K562 (cell line): ENCODE results near the gene CEND1. TPM values are rescaled to one million over a fixed set of nuclear protein-coding genes. Genes with fewer than 3 reads are reported as not detected.

Experiments
- ATAC-seq: fragments of 200-7000 bp; cut with Tn5 transposase; 3 replicates; pipeline ENCODE4 v1.9.1; 2020; ENCODE audit warnings: moderate library complexity
- BruUV-seq: library from RNA; stranded (reverse); fragments of 400-500 nt; replicated peaks from 2 replicates; lab custom pipeline; 2021; lab: Mats Ljungman, UMichigan
- CTCF ChIA-PET: fragments of 300-600 bp; formaldehyde crosslinking; extraction: SDS; loops from one replicate; lab custom pipeline; 2021; ENCODE audit warnings: low intra/inter-chr PET ratio; lab: Yijun Ruan, JAX
- POLR2A ChIA-PET: fragments of 300-600, 350-650 bp; sonication (Branson Sonifier 250); formaldehyde crosslinking; extraction: SDS; loops from one replicate; lab custom pipeline; 2021; ENCODE audit warnings: antibody characterized with exemption, inconsistent platforms; lab: Yijun Ruan, JAX
- DNase-seq, 4 experiments: peaks; one replicate each; pipeline versions ENCODE4 v3.0.0 to v3.0.0-alpha.2; 2011 to 2018; ENCODE audit warnings: low spot score in 3 of 4, mixed read lengths in 3 of 4; ENCODE audit errors: extremely low read depth in 1 of 4
- FAIRE-seq: peaks from 2 replicates; lab custom pipeline; 2011; peaks lifted over from hg19 to GRCh38; lab: Jason Lieb, UNC
- H2AFZ ChIP-seq: 2 replicates; pipeline ENCODE4 v1.6.0; 2011; ENCODE audit warnings: low read depth, low read length, control low read depth, inconsistent platforms
- H3K27ac ChIP-seq: fragments of 200-600 bp; 3 replicates; pipeline ENCODE4 v1.8.0; 2011; ENCODE audit warnings: low read depth, mild to moderate bottlenecking, control low read depth, inconsistent platforms, low read length, moderate library complexity, mixed read lengths; ENCODE audit errors: extremely low read depth
- H3K27me3 ChIP-seq, 2 experiments: fragments of 300-600 bp in 1 of 2; 2 replicates in 1 of 2; 3 replicates in 1 of 2; pipeline versions ENCODE4 v1.6.0 to v1.8.0; 2011; ENCODE audit warnings: inconsistent platforms in 2 of 2, low read length in 2 of 2, mild to moderate bottlenecking in 1 of 2, mixed read lengths in 1 of 2, moderate library complexity in 1 of 2; ENCODE audit not compliant: control insufficient read depth in 2 of 2, insufficient read depth in 2 of 2
- H3K36me3 ChIP-seq: fragments of 300-600 bp; 3 replicates; pipeline ENCODE4 v1.8.0; 2011; ENCODE audit warnings: mild to moderate bottlenecking, low read length, inconsistent platforms; ENCODE audit not compliant: control insufficient read depth, insufficient read depth
- H3K4me1 ChIP-seq, 2 experiments: fragments of 200-600 bp in 1 of 2; replicated peaks in 1 of 2; 2 replicates in 1 of 2; 3 replicates in 1 of 2; pipeline versions ENCODE4 v1.5.1 to v1.8.0; 2011; ENCODE audit warnings: inconsistent platforms in 2 of 2, low read length in 2 of 2, mild to moderate bottlenecking in 1 of 2, mixed read lengths in 1 of 2, moderate library complexity in 1 of 2; ENCODE audit not compliant: control insufficient read depth in 2 of 2, insufficient read depth in 2 of 2
- H3K4me2 ChIP-seq: 2 replicates; pipeline ENCODE4 v1.6.1; 2011; ENCODE audit warnings: low read length, control low read depth, inconsistent platforms, mixed read lengths; ENCODE audit not compliant: insufficient read depth
- H3K4me3 ChIP-seq: fragments of 200-600 bp; sonication (generic), shearing (Covaris generic); 2 replicates; pipeline ENCODE4 v1.5.1; 2016; ENCODE audit warnings: control low read depth, inconsistent platforms
- H3K79me2 ChIP-seq: fragments of 200-600 bp; 3 replicates; pipeline ENCODE4 v1.8.0; 2011; ENCODE audit warnings: low read length, inconsistent platforms; ENCODE audit not compliant: control insufficient read depth, insufficient read depth
- H3K9ac ChIP-seq, 2 experiments: 2 replicates each; pipeline versions ENCODE4 v1.6.0 to v1.6.1; 2011; ENCODE audit warnings: low read depth in 2 of 2, low read length in 2 of 2, control low read depth in 1 of 2, inconsistent platforms in 1 of 2, mild to moderate bottlenecking in 1 of 2, mixed read lengths in 1 of 2; ENCODE audit not compliant: insufficient read depth in 1 of 2
- H3K9me1 ChIP-seq: one replicate; pipeline ENCODE4 v1.6.0; 2011; ENCODE audit warnings: inconsistent platforms, mild to moderate bottlenecking, low read length, moderate library complexity; ENCODE audit not compliant: control insufficient read depth, insufficient read depth
- H3K9me3 ChIP-seq: replicated peaks from 2 replicates; pipeline ENCODE4 v1.5.1; 2011; ENCODE audit warnings: low read depth, low read length, inconsistent platforms; ENCODE audit not compliant: control insufficient read depth, insufficient read depth
- H4K20me1 ChIP-seq: replicated peaks from 2 replicates; pipeline ENCODE4 v1.6.1; 2011; ENCODE audit warnings: low read length, inconsistent platforms, mixed read lengths; ENCODE audit not compliant: control insufficient read depth, insufficient read depth
- HMGN3 ChIP-seq: IDR thresholded peaks from 2 replicates; pipeline ENCODE4 v1.6.1; 2011; ENCODE audit warnings: borderline replicate concordance, low read depth, mild to moderate bottlenecking, mixed read lengths, low read length; ENCODE audit not compliant: insufficient read length; ENCODE audit errors: extremely low read depth
- KDM5B ChIP-seq: fragments of 200-600 bp; sonication (generic); IDR thresholded peaks from 2 replicates; pipeline ENCODE4 v1.6.1; 2012; ENCODE audit warnings: low read depth, mild to moderate bottlenecking, moderate library complexity, low read length, control low read depth, inconsistent platforms; ENCODE audit not compliant: insufficient replicate concordance
- NBN ChIP-seq: fragments of 450-650 bp; IDR thresholded peaks from 2 replicates; pipeline ENCODE4 v1.6.1; 2016; ENCODE audit warnings: low read depth, mild to moderate bottlenecking
- NFIC ChIP-seq: fragments of 450-650 bp; IDR thresholded peaks from 2 replicates; pipeline ENCODE4 v1.6.1; 2017; ENCODE audit warnings: mild to moderate bottlenecking, inconsistent platforms
- PCBP1 ChIP-seq: fragments of 200-400 bp; formaldehyde crosslinking; IDR thresholded peaks from 2 replicates; pipeline ENCODE4 v1.6.1; 2018; ENCODE audit warnings: mild to moderate bottlenecking, low read depth, low read length; ENCODE audit not compliant: poor library complexity, severe bottlenecking
- POLR2B ChIP-seq: fragments of 450-650 bp; IDR thresholded peaks from 2 replicates; pipeline ENCODE4 v1.6.1; 2018; ENCODE audit warnings: low read depth; ENCODE audit not compliant: partially characterized antibody
- POLR2G ChIP-seq: fragments of 200-400 bp; formaldehyde crosslinking; IDR thresholded peaks from 2 replicates; pipeline ENCODE4 v1.6.1; 2017; ENCODE audit warnings: low read depth, mild to moderate bottlenecking, antibody characterized with exemption, low read length, moderate library complexity
- ZNF354B ChIP-seq: fragments of 250-450 bp; sonication (Bioruptor Pico); IDR thresholded peaks from 2 replicates; pipeline ENCODE4 v1.4.0; 2020
- ZNF445 ChIP-seq: fragments of 250-450 bp; sonication (Bioruptor Pico); IDR thresholded peaks from 2 replicates; pipeline ENCODE4 v1.4.0; 2020; ENCODE audit warnings: low read depth, mild to moderate bottlenecking, moderate library complexity
- WGBS: fragments of 100-300 bp; shearing (Covaris generic); methylation state at CpG from one replicate; pipeline ENCODE4 v1.1.6; 2016; ENCODE audit warnings: low coverage, mixed read lengths; ENCODE audit not compliant: insufficient coverage; ENCODE audit errors: missing lambda C conversion rate; 5-methylcytosine and 5-hydroxymethylcytosine counted together
- in situ Hi-C: fragments of 300-500 bp; cut with MboI; formaldehyde crosslinking; loops from 4 replicates; pipeline ENCODE4 v1.15.0; 2018; ENCODE audit warnings: inconsistent platforms, mixed read lengths
- intact Hi-C: fragments of 100-400 bp; cut with micrococcal nuclease; formaldehyde crosslinking; loops from 2 replicates; pipeline ENCODE4 v1.14.2; 2022
- polyA plus RNA-seq, 8 experiments: library from polyadenylated mRNA; depleted of rRNA in 4 of 8; stranded (reverse) in 5 of 8; unstranded in 3 of 8; fragments of >200 nt; fragmentation: Nextera tagmentation in 2 of 8; fragmentation: Illumina TruSeq in 1 of 8; extraction: Ambion mirVana in 2 of 8; extraction: Trizol in 1 of 8; gene quantifications; 2 replicates each; pipeline versions ENCODE4 v1.2.1 to v1.2.3, GENCODE V29; 2011 to 2014; ENCODE audit warnings: inconsistent platforms in 1 of 8, missing spikeins in 1 of 8
- total RNA-seq, 7 experiments: library from RNA; depleted of rRNA in 6 of 7; stranded (reverse); fragments of >200 nt in 6 of 7; fragmentation: Illumina TruSeq in 2 of 7; extraction: Trizol in 2 of 7; gene quantifications; 2 replicates each; pipeline versions ENCODE4 v1.2.1 to v1.2.3, GENCODE V29; 2011 to 2021; ENCODE audit warnings: low replicate concordance in 1 of 7
- TF ChIP-seq, protein P1 (sequence below): fragments of 250-450 bp; sonication (Bioruptor Pico); IDR thresholded peaks from 2 replicates; pipeline ENCODE4 v1.4.0; 2020; ENCODE audit warnings: mild to moderate bottlenecking, moderate library complexity
- TF ChIP-seq, protein P2 (sequence below): fragments of 450-650 bp; formaldehyde crosslinking; IDR thresholded peaks from 2 replicates; pipeline ENCODE4 v1.4.0; 2022; ENCODE audit warnings: missing genetic modification characterization

CEND1 gene
- total and polyA plus RNA-seq, 9 of the 15 experiments (the other 6 are each of a cell fraction or from before 2014, with no cell fraction given): 0.13 to 0.18 (median 0.16) TPM; not detected in 6

DNA sequence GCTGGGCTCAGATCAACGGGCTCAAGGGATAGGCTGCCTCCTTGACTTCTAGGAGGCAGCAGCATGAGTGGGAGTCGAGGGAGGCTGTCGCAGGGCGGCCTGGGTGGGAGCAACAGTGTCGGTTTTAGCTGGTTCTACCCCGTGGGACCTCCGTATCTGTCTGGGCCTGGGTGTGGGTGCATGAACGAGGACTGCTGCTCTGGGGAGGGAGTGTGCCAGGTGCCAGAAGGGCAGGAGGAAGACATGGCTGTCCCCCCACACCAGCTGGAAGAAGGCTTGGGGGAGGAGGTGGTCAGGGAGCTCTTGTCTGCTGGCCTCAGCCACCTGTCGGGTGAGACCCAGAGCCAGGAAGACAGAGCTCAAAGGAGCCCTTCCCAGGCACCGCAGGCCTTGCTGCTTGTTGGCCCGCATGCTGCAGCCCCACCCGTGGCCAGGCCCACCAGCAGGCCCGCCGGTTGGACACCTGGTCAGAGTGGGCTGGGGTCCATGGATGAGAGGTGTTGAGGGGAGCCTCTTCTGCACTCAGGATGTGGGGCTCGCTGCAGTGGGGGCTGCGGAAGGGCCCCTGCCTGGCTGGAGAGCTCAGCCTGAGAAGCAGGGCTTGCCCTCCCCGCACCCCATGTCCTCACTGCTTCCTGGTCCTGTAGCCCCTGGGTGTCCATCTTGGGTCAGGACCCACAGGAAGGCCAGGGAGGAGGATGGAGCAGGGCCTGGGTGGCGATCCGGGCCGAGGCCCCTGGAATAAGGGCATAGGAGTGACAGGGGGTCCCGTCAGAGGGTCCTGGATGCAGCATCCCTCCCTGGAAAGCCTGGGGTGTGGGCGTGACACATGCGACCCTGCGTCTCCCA is 3.4 kb downstream of the CEND1 start:
- 27% methylated on average over 22 of the region's 24 CpGs for WGBS
- CTCF ChIA-PET: no interaction called here

More for the DNA sequence above, 3.4 kb downstream of the CEND1 start:
- no TSS peak for BruUV-seq
- H2AFZ ChIP-seq: no peak overlapping the region
- intact Hi-C loops (no loop called here), in situ Hi-C loops (no loop called here)
- DNase-seq (no peak), ATAC-seq (no peak; the same call in 2 of the 3 replicates), FAIRE-seq (no peak)
- peaks cover 2% of the 10 kb centered on the region; the same call in 1 of the 3 replicates for H3K36me3 ChIP-seq
- H3K9me1 ChIP-seq: peaks cover 3% of the 10 kb centered on the region
- H3K9me3 ChIP-seq: no peaks in the 10 kb centered on the region
- POLR2A ChIA-PET: interaction anchor here (0.6 to 1.1 kb wide), 6 partner anchors 9 to 238 kb away, joined by 3 to 4 read pairs (median 3); partner anchors contain the start of gene PIDD1
- no peaks in the 10 kb centered on the region for H3K79me2 ChIP-seq
- peaks cover 0 to 74% of the 10 kb centered on the region in 2 experiments; a peak in 2 of 5 replicates for H3K4me1 ChIP-seq
- no peak overlapping the region for H3K4me3 ChIP-seq
- peak overlapping the region in 1 of 2 experiments; percentile 76; a peak in 2 of 4 replicates for H3K9ac ChIP-seq
- no peaks in the 10 kb centered on the region for H3K27me3 ChIP-seq
- H3K27ac ChIP-seq: no peak overlapping the region
- H3K4me2 ChIP-seq: no peak overlapping the region
- no peak for TF ChIP-seq NFIC
- no peak for TF ChIP-seq ZNF354B (CRISPR knock-in tag)
- TF ChIP-seq KDM5B: peak; percentile 26
- TF ChIP-seq ZNF445 (CRISPR knock-in tag): no peak
- TF ChIP-seq NBN: no peak
- peak; percentile 70 for TF ChIP-seq POLR2G
- TF ChIP-seq POLR2B: peak; percentile 30
- no peak for TF ChIP-seq HMGN3
- TF ChIP-seq, protein P1, sequence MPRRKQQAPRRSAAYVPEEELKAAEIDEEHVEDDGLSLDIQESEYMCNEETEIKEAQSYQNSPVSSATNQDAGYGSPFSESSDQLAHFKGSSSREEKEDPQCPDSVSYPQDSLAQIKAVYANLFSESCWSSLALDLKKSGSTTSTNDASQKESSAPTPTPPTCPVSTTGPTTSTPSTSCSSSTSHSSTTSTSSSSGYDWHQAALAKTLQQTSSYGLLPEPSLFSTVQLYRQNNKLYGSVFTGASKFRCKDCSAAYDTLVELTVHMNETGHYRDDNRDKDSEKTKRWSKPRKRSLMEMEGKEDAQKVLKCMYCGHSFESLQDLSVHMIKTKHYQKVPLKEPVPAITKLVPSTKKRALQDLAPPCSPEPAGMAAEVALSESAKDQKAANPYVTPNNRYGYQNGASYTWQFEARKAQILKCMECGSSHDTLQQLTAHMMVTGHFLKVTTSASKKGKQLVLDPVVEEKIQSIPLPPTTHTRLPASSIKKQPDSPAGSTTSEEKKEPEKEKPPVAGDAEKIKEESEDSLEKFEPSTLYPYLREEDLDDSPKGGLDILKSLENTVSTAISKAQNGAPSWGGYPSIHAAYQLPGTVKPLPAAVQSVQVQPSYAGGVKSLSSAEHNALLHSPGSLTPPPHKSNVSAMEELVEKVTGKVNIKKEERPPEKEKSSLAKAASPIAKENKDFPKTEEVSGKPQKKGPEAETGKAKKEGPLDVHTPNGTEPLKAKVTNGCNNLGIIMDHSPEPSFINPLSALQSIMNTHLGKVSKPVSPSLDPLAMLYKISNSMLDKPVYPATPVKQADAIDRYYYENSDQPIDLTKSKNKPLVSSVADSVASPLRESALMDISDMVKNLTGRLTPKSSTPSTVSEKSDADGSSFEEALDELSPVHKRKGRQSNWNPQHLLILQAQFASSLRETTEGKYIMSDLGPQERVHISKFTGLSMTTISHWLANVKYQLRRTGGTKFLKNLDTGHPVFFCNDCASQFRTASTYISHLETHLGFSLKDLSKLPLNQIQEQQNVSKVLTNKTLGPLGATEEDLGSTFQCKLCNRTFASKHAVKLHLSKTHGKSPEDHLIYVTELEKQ: no peak
- TF ChIP-seq, protein P2, sequence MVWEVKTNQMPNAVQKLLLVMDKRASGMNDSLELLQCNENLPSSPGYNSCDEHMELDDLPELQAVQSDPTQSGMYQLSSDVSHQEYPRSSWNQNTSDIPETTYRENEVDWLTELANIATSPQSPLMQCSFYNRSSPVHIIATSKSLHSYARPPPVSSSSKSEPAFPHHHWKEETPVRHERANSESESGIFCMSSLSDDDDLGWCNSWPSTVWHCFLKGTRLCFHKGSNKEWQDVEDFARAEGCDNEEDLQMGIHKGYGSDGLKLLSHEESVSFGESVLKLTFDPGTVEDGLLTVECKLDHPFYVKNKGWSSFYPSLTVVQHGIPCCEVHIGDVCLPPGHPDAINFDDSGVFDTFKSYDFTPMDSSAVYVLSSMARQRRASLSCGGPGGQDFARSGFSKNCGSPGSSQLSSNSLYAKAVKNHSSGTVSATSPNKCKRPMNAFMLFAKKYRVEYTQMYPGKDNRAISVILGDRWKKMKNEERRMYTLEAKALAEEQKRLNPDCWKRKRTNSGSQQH (CRISPR knock-in tag): no peak
- peak; percentile 52 for TF ChIP-seq PCBP1
- no peaks in the 10 kb centered on the region for H4K20me1 ChIP-seq
